HAP-1 (cell line): ENCODE measurements around the gene PEX6.

Experiments
- DNase-seq, 2 experiments: peaks; one replicate each; pipeline ENCODE4 v3.0.0-alpha.2; 2016 to 2020; ENCODE audit warnings: low spot score in 2 of 2
- H3K27me3 ChIP-seq: fragments of 250-450 bp; sonication (Bioruptor Pico); 2 replicates; pipeline ENCODE4 v1.5.1; 2020; ENCODE audit warnings: low read depth, mild to moderate bottlenecking, moderate library complexity
- H3K36me3 ChIP-seq: fragments of 250-450 bp; sonication (Bioruptor Pico); replicated peaks from 2 replicates; pipeline ENCODE4 v1.5.1; 2020; ENCODE audit warnings: mild to moderate bottlenecking
- H3K4me1 ChIP-seq: fragments of 250-450 bp; sonication (Bioruptor Pico); 2 replicates; pipeline ENCODE4 v1.5.1; 2020; ENCODE audit warnings: mild to moderate bottlenecking
- H3K4me3 ChIP-seq: fragments of 250-450 bp; sonication (Bioruptor Pico); 2 replicates; pipeline ENCODE4 v1.5.1; 2020; ENCODE audit warnings: mild to moderate bottlenecking, moderate library complexity
- H3K9me3 ChIP-seq: fragments of 250-450 bp; sonication (Bioruptor Pico); 2 replicates; pipeline ENCODE4 v1.5.1; 2020; ENCODE audit warnings: mild to moderate bottlenecking, moderate library complexity
- in situ Hi-C: fragments of 300-500 bp; cut with MboI; formaldehyde crosslinking; loops from 3 replicates; pipeline ENCODE4 v1.14.3; 2020; ENCODE audit warnings: low sequenced_read_pairs, inconsistent platforms, mixed read lengths

Gene PEX6

GRCh38 chr6:42978839-42979522, at the start of gene PEX6:
TSS of gene PEX6 (minus strand) at chr6:42979181. CDS start at chr6:42979150, 31 bp downstream.
- Histone ChIP-seq H3K4me3 (peak within 1 kb of the TSS; percentile 86), H3K9me3 (no peaks in the 10 kb centered on the region), H3K4me1 (peaks cover 18% of the 10 kb centered on the region), H3K27me3 (no peaks in the 10 kb centered on the region), H3K36me3 (peaks cover 6% of the 10 kb centered on the region)
- in situ Hi-C loops, result no loop called here
- peak; percentile 94 to 98 for DNase-seq

DNA sequence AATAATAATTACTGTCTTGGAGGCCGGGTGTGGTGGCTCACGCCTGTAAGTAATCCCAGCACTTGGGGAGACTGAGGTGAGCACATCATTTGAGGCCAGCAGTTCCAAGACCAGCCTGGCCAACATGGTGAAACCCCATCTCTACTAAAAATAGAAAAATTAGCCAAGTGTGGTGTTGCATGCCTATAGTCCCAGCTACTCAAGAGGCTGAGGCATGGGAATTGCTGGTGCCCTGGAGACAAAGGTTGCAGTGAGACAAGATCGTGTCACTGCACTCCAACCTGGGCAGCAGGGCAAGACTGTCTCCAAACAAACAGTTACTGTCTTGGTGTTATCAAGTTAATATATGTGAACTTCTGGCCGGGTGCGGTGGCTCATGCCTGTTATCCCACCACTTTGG, 47.4 kb upstream of the PEX6 start:
- Histone ChIP-seq H3K27me3 (no peaks in the 10 kb centered on the region), H3K4me1 (peaks cover 4% of the 10 kb centered on the region; the same call in 1 of the 2 replicates), H3K36me3 (peaks cover 70% of the 10 kb centered on the region), H3K9me3 (no peaks in the 10 kb centered on the region; the same call in 1 of the 2 replicates), H3K4me3 (no peak overlapping the region)
- no peak for DNase-seq
- in situ Hi-C loops, result no loop called here

GRCh38 chr6:43024436-43024835, 45.5 kb upstream of the PEX6 start:
- Histone ChIP-seq H3K27me3 (no peaks in the 10 kb centered on the region), H3K36me3 (peaks cover 55% of the 10 kb centered on the region), H3K9me3 (no peaks in the 10 kb centered on the region; the same call in 1 of the 2 replicates), H3K4me1 (peaks cover 9% of the 10 kb centered on the region; the same call in 1 of the 2 replicates), H3K4me3 (no peak overlapping the region)
- DNase-seq, result no peak
- in situ Hi-C loops, result no loop called here

DNA sequence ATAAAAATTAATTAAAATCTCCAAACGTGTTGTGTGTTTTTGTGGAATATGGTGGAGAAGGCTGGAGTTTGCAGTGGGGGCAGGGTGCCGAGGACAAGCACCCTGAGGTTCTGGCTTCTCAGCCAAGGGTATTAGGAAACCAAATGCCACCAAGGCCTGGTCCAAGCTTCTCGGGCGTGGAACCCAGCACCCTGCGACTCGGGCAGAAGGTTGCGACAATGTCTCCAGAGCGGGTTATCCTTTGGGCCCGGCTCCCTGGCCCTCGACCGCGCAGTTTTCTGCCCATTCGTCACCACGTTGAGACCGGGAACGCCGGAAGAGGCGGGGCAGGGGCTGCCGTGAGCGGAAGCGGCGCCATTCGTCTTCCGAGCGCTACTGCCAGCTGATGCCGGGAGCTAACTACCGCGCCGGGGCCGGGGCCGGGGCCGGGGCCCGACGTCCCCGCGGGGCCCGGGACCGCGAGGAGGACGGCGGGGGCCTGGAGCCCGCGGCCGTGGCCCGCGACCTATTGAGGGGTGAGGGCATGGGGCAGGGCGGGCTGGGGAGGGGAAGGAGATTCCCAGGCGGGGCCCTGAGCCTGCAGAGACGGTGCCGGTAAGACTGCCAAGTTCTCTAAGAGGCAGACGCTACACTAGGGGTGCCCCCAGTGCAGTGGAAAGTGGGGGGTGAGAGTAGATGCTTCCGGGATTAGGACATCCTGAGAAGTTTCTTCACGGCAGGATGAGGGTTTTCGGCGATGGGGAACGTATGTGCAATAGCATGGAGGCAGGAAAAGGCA, 42.5 kb upstream of the PEX6 start, which contains the start of gene RRP36:
Gene RRP36 (plus strand): TSS at position 354 of the 778 bp plus-strand sequence. CDS start 32 bp downstream, at position 386.
- no peaks in the 10 kb centered on the region for H3K27me3 ChIP-seq
- H3K4me3 ChIP-seq, result peak within 1 kb of the TSS; percentile 88
- peak; percentile 39 to 87 for DNase-seq
- H3K9me3 ChIP-seq, result no peaks in the 10 kb centered on the region
- in situ Hi-C loops, result no loop called here
- H3K4me1 ChIP-seq, result peaks cover 9% of the 10 kb centered on the region; the same call in 1 of the 2 replicates
- H3K36me3 ChIP-seq, result peaks cover 46% of the 10 kb centered on the region

DNA sequence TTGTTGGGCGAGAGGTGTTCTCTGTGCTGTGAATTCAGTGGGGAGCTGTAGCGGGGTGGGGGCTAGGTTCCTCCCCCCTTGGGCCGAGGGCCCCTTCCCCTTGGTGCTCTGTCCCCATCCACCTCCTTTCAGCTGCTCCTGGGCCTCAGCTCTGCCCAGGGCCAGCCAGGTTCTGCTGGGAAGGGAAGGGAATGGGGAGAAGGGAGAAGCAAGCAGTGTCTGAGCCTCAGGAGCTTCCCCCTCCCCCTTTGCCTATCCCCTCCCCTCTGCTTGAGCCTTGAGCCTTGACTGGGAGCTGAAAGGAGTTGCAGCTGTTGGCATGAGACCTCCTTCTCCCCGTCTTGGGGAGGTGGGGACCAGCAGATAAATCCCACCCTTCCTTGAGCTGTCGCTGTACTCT, 41.9 kb upstream of the PEX6 start:
- Histone ChIP-seq H3K4me1 (peaks cover 9% of the 10 kb centered on the region; the same call in 1 of the 2 replicates), H3K4me3 (peak overlapping the region; percentile 88), H3K27me3 (no peaks in the 10 kb centered on the region), H3K36me3 (peaks cover 40% of the 10 kb centered on the region), H3K9me3 (no peaks in the 10 kb centered on the region)
- DNase-seq, result peak in 1 of 2 experiments; percentile 38
- in situ Hi-C loops, result no loop called here

GRCh38 chr6:43020052-43020705, 41.2 kb upstream of the PEX6 start:
- no peak overlapping the region for H3K4me3 ChIP-seq

DNA sequence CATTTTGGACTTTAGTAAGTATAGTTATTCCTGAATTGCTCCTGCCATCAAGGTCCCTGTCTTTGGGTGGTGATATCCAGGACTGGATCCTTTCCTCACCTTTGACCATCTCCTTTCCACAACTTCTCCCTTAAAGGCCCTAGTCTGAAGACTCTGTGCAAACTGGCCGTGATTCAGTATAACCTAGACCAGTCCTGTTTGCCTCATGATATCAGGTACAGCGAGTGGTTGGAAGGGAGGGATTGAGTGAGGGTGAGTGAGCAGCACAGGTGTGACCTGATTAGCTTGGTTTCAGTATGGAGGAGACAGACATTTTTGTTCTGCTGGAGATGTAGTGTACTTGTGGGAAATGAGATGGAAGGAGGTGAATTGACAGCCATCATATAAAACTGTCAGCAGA, 40.2 kb upstream of the PEX6 start:
- Histone ChIP-seq H3K27me3 (no peaks in the 10 kb centered on the region), H3K36me3 (peaks cover 29% of the 10 kb centered on the region)

More at GRCh38 chr6:43020052-43020705, 41.2 kb upstream of the PEX6 start:
- no peaks in the 10 kb centered on the region for H3K27me3 ChIP-seq
- H3K4me1 ChIP-seq, result peaks cover 9% of the 10 kb centered on the region; the same call in 1 of the 2 replicates
- in situ Hi-C loops, result no loop called here
- H3K36me3 ChIP-seq, result peaks cover 36% of the 10 kb centered on the region
- DNase-seq, result no peak
- no peaks in the 10 kb centered on the region for H3K9me3 ChIP-seq

DNA sequence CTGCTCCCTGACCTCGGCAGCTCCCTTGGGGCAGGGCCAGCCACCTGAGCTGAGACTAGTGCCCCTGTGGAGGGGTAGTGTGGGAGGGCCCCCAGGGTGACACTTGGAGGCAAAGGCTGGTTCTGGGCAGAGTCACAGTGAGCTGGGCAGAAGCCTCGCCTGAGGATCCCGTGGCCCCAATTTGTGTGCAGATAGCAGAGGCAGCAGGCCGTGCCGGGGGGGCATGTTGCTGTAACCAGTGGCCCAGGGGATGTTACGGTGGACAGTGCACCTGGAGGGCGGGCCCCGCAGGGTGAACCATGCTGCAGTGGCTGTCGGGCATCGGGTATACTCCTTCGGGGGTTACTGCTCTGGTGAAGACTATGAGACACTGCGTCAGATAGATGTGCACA, 38.0 kb upstream of the PEX6 start:
- no peaks in the 10 kb centered on the region for H3K9me3 ChIP-seq
- no peak overlapping the region for H3K4me3 ChIP-seq
- DNase-seq, result no peak
- peaks cover 25% of the 10 kb centered on the region for H3K36me3 ChIP-seq
- in situ Hi-C loops, result no loop called here
- H3K4me1 ChIP-seq, result peaks cover 9% of the 10 kb centered on the region
- H3K27me3 ChIP-seq, result no peaks in the 10 kb centered on the region

More for the DNA sequence above, 40.2 kb upstream of the PEX6 start:
- H3K4me1 ChIP-seq, result peaks cover 9% of the 10 kb centered on the region; the same call in 1 of the 2 replicates
- H3K9me3 ChIP-seq, result no peaks in the 10 kb centered on the region
- no peak overlapping the region for H3K4me3 ChIP-seq
- no peak for DNase-seq
- in situ Hi-C loops, result no loop called here

DNA sequence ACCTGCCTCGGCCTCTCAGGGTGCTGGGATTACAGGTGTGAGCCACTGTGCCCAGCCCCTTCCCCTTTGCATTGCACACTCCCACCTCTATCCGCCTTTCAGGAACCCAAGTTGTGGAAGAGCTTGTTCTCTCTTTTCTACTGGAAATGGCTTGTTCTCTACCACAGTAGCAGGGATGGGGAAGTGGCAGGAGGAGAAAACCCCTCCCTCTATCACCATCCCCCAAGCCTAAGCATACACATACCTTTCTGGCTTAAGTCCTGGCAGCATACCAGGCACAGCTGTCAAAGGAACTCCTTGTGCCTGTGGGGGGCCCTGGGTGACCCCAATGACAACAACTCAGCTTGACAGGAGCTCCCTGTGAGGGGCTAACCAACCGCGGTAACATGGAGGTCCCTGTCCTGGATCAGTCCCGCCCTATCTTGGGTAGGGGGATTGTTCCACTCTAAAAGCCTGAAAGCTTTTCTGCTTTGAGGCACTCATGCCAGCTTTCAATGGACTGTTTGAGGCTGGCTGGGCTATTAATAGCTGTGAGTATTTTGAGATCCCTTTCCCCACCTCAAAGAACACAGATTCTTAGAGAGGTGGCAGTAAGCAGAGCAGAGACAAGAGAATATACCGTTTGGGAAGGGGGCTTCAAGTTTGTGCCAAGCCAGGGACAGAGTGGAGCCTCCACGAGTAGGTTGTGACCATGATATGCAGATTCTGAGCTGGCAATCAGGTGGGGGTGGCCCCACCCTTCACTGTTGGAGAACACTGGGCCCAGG, 37.4 kb upstream of the PEX6 start:
- in situ Hi-C loops, result no loop called here
- Histone ChIP-seq H3K9me3 (no peaks in the 10 kb centered on the region), H3K4me3 (no peak overlapping the region), H3K4me1 (peaks cover 9% of the 10 kb centered on the region), H3K27me3 (no peaks in the 10 kb centered on the region), H3K36me3 (peaks cover 31% of the 10 kb centered on the region)
- DNase-seq, result no peak

DNA sequence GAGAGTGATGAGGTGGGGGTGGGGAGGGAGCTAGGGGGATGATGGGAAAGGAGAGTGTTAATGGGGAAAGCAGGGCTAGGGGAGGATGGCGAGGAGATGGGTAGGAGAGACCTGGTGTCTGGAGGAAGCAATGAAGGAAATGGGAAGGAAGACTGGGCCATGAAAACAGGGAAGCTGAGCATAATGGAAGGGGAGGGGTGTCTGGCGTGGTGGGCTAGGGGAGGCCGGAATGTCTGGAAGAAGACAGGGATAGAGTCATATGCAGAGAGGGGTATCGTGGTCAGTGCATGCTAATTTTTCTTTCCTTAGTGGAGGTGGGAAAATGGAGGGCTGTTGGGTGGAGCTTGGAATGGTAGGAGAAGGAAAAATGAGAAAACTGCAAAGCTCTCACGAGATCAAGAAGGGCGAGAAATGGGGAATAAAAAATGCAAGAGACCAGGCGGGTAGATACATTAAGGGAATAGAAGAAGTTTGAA, 35.5 kb upstream of the PEX6 start:
- in situ Hi-C loops, result no loop called here
- DNase-seq, result peak; percentile 19 to 23
- no peaks in the 10 kb centered on the region for H3K9me3 ChIP-seq
- H3K36me3 ChIP-seq, result peaks cover 46% of the 10 kb centered on the region
- peaks cover 4% of the 10 kb centered on the region for H3K4me1 ChIP-seq
- no peaks in the 10 kb centered on the region for H3K27me3 ChIP-seq
- H3K4me3 ChIP-seq, result peak overlapping the region; percentile 63

GRCh38 chr6:43013843-43014433, 35.0 kb upstream of the PEX6 start, which contains the start of the genes KLHDC3 and MEA1:
TSS of gene KLHDC3 (plus strand) at chr6:43014249. CDS start at chr6:43017193, 2,944 bp downstream.
TSS of gene MEA1 (minus strand) at chr6:43013946. CDS start at chr6:43013813, 133 bp downstream.
- Histone ChIP-seq H3K36me3 (peaks cover 46% of the 10 kb centered on the region), H3K9me3 (no peaks in the 10 kb centered on the region), H3K4me1 (peaks cover 4% of the 10 kb centered on the region), H3K4me3 (peak within 1 kb of the TSS; percentile 63), H3K27me3 (no peaks in the 10 kb centered on the region)
- peak; percentile 99 to 100 for DNase-seq
- in situ Hi-C loops, result no loop called here

- H3K27me3 ChIP-seq, result no peaks in the 10 kb centered on the region
- in situ Hi-C loops, result no loop called here
- no peak for DNase-seq
- peaks cover 46% of the 10 kb centered on the region for H3K36me3 ChIP-seq
- no peaks in the 10 kb centered on the region for H3K9me3 ChIP-seq
- H3K4me1 ChIP-seq, result peaks cover 4% of the 10 kb centered on the region
- peak overlapping the region; percentile 63 for H3K4me3 ChIP-seq
Measured at GRCh38 chr6:43013097-43013842, 34.3 kb upstream of the PEX6 start.
